HepG2 (cell line): ENCODE data around the gene FOSB. TPM values are rescaled to one million over a fixed set of nuclear protein-coding genes. Genes with fewer than 3 reads are reported as not detected.

Source experiments
- ATAC-seq: fragments of 200-7000 bp; cut with Tn5 transposase; 3 replicates; pipeline ENCODE4 v1.9.1; 2020; ENCODE audit warnings: mild to moderate bottlenecking, moderate library complexity
- BruUV-seq: library from RNA; stranded (reverse); fragments of 400-500 nt; replicated peaks from 2 replicates; lab custom pipeline; 2021; lab: Mats Ljungman, UMichigan
- CTCF ChIA-PET: fragments of 300-600 bp; formaldehyde crosslinking; extraction: SDS; loops from one replicate; lab custom pipeline; 2021; ENCODE audit warnings: low total read pairs, inconsistent platforms, low intra/inter-chr PET ratio; lab: Yijun Ruan, JAX
- POLR2A ChIA-PET: fragments of 350-600 bp; sonication (Branson Sonifier 250); formaldehyde crosslinking; loops from one replicate; lab custom pipeline; 2020; ENCODE audit warnings: antibody characterized with exemption, inconsistent platforms; lab: Yijun Ruan, JAX
- DNase-seq: peaks from one replicate; pipeline ENCODE4 v3.0.0-alpha.2; 2015; ENCODE audit warnings: low spot score
- FAIRE-seq: peaks from 3 replicates; lab custom pipeline; 2011; peaks lifted over from hg19 to GRCh38; lab: Jason Lieb, UNC
- H2AFZ ChIP-seq: one replicate; pipeline ENCODE4 v1.6.1; 2011; ENCODE audit warnings: low read length, inconsistent platforms
- H3K27ac ChIP-seq: fragments of 300-600 bp; 3 replicates; pipeline ENCODE4 v1.8.0; 2011; ENCODE audit warnings: mixed run types, mild to moderate bottlenecking, mixed read lengths, low read length, inconsistent platforms; ENCODE audit not compliant: insufficient read depth; ENCODE audit errors: extremely low read length
- H3K27me3 ChIP-seq, 2 experiments: fragments of 200-600 bp in 1 of 2; 2 replicates in 1 of 2; 3 replicates in 1 of 2; pipeline versions ENCODE4 v1.6.0 to v1.8.0; 2011; ENCODE audit warnings: low read length in 2 of 2, mild to moderate bottlenecking in 2 of 2, moderate library complexity in 2 of 2, inconsistent platforms in 1 of 2; ENCODE audit not compliant: insufficient read depth in 2 of 2, control insufficient read depth in 1 of 2
- H3K36me3 ChIP-seq, 2 experiments: fragments of 200-600 bp in 1 of 2; replicated peaks in 1 of 2; 2 replicates in 1 of 2; 3 replicates in 1 of 2; pipeline versions ENCODE4 v1.5.1 to v1.8.0; 2011; ENCODE audit warnings: low read length in 2 of 2, inconsistent platforms in 1 of 2; ENCODE audit not compliant: insufficient read depth in 2 of 2, control insufficient read depth in 1 of 2
- H3K4me1 ChIP-seq: 2 replicates; pipeline ENCODE4 v1.5.1; 2012; ENCODE audit warnings: low read length, inconsistent platforms; ENCODE audit not compliant: insufficient read depth
- H3K4me2 ChIP-seq: 2 replicates; pipeline ENCODE4 v1.6.0; 2011; ENCODE audit warnings: low read depth, low read length, inconsistent platforms
- H3K4me3 ChIP-seq, 3 experiments: fragments of 200-600 bp in 1 of 3; sonication (generic), shearing (Covaris generic) in 1 of 3; replicated peaks in 1 of 3; 2 replicates each; pipeline ENCODE4 v1.5.1; 2011 to 2016; ENCODE audit warnings: low read length in 3 of 3, inconsistent platforms in 2 of 3, low read depth in 2 of 3, mild to moderate bottlenecking in 2 of 3, control low read depth in 1 of 3, mixed read lengths in 1 of 3; ENCODE audit not compliant: insufficient read depth in 1 of 3
- H3K79me2 ChIP-seq: one replicate; pipeline ENCODE4 v1.6.1; 2011; ENCODE audit warnings: low read length, inconsistent platforms; ENCODE audit not compliant: insufficient read depth
- H3K9ac ChIP-seq: 2 replicates; pipeline ENCODE4 v1.6.0; 2011; ENCODE audit warnings: mild to moderate bottlenecking, low read depth, low read length, inconsistent platforms; ENCODE audit not compliant: insufficient read depth
- H3K9me3 ChIP-seq: 2 replicates; pipeline ENCODE4 v1.5.1; 2012; ENCODE audit warnings: mild to moderate bottlenecking, low read length
- H4K20me1 ChIP-seq: 2 replicates; pipeline ENCODE4 v1.6.0; 2011; ENCODE audit warnings: inconsistent platforms, mild to moderate bottlenecking, low read length, moderate library complexity; ENCODE audit not compliant: insufficient read depth
- EZH2 ChIP-seq: conservative IDR thresholded peaks from 2 replicates; pipeline ENCODE4 v1.6.1; 2012; ENCODE audit warnings: mild to moderate bottlenecking, low read depth, low read length, moderate library complexity
- MED1 ChIP-seq: sonication (generic); formaldehyde crosslinking; IDR thresholded peaks from 2 replicates; pipeline ENCODE4 v1.4.0; 2020; ENCODE audit warnings: missing genetic modification reagents
- ZNF331 ChIP-seq: sonication (generic); formaldehyde crosslinking; IDR thresholded peaks from 2 replicates; pipeline ENCODE4 v1.4.0; 2020; ENCODE audit warnings: missing genetic modification reagents
- ZNF460 ChIP-seq: sonication (generic); formaldehyde crosslinking; IDR thresholded peaks from 2 replicates; pipeline ENCODE4 v1.5.1; 2020; ENCODE audit warnings: missing genetic modification reagents, mild to moderate bottlenecking, borderline replicate concordance
- ZSCAN20 ChIP-seq: sonication (generic); formaldehyde crosslinking; IDR thresholded peaks from 2 replicates; pipeline ENCODE4 v1.4.0; 2020; ENCODE audit warnings: missing genetic modification reagents, mild to moderate bottlenecking, borderline replicate concordance
- WGBS: methylation state at CpG from one replicate; pipeline ENCODE4 v1.1.6; 2017; ENCODE audit warnings: low lambda C conversion rate; 5-methylcytosine and 5-hydroxymethylcytosine counted together
- in situ Hi-C: cut with HindIII; loops from 2 replicates; pipeline ENCODE4 v1.10.0; 2017; ENCODE audit warnings: low pct_unique_long_range_greater_than_20kb; ENCODE audit not compliant: extremely low pct_ligation_motif_present
- intact Hi-C: fragments of 100-400 bp; cut with micrococcal nuclease; formaldehyde crosslinking; loops from one replicate; pipeline ENCODE4 v1.10.0; 2022; ENCODE audit not compliant: unreplicated experiment
- polyA plus RNA-seq, 8 experiments: library from polyadenylated mRNA; depleted of rRNA in 3 of 8; stranded (reverse) in 7 of 8; unstranded in 1 of 8; fragments of >200 nt; fragmentation: Illumina TruSeq in 4 of 8; extraction: Trizol in 4 of 8; gene quantifications; 2 replicates each; pipeline versions ENCODE4 v1.2.1 to v1.2.3, GENCODE V29; 2011 to 2016; ENCODE audit warnings: low read depth in 4 of 8, missing spikeins in 1 of 8, mixed read lengths in 1 of 8; ENCODE audit not compliant: insufficient read depth in 1 of 8
- total RNA-seq, 5 experiments: library from RNA; depleted of rRNA; stranded (reverse); fragments of >200 nt; fragmentation: Illumina TruSeq; extraction: Trizol; gene quantifications; 2 replicates each; pipeline ENCODE4 v1.2.3, GENCODE V29; 2016; ENCODE audit warnings: low read depth in 1 of 5
- TF ChIP-seq, protein P1 (sequence below): sonication (generic); formaldehyde crosslinking; IDR thresholded peaks from 2 replicates; pipeline ENCODE4 v1.4.0; 2020; ENCODE audit warnings: missing genetic modification reagents
- TF ChIP-seq, protein P2 (sequence below): sonication (generic); formaldehyde crosslinking; conservative IDR thresholded peaks from 2 replicates; pipeline ENCODE4 v1.8.0; 2022; ENCODE audit warnings: mild to moderate bottlenecking, moderate library complexity, missing genetic modification reagents
- TF ChIP-seq, protein P3 (sequence below): sonication (generic); formaldehyde crosslinking; IDR thresholded peaks from 2 replicates; pipeline ENCODE4 v1.4.0; 2020; ENCODE audit warnings: mild to moderate bottlenecking, missing genetic modification reagents

FOSB gene
- total and polyA plus RNA-seq, 2 of the 13 experiments (the other 11 are each of a cell fraction or from before 2014, with no cell fraction given), result 2.8 to 6.0 TPM

DNA sequence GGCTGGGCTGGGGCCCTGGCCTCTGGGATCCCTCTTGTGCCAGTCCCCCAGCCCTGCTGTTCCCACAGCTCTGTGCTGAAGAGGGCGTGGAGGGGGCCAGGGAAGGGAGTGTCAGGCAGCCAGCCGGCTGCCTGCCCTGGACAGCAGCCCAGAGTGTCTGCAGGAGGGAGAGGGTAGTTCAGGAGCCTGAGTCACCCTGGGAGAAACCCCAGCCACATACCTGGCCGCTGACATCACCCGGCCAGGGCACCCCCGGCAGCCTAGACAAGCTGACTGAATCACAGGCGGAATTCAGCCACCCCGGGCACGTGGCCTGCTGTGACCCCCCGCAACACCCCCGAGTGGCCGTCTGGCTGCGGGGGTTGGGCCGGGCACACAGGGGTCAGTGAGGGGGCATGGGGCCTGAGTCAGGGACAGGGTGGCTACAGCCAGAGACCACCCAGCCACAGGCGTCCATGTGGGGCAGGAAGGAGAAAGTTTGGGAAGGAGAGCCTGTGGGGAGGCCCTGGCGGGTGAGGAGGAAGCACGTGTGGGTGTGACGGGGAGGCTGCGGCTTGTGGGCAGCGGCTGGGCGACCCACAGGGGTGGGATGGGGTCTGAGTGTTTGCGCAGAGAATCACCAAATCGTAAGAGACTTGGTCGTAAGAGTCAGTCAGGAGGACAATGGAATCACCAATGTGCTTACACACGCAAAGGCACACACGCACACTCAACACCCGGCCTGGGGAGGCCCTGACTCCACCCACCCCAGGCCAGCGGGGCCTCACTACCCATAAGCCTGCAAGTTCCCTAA, 11.9 kb upstream of the FOSB start:
- intact Hi-C loops (no loop called here), in situ Hi-C loops (no loop called here)
- Histone ChIP-seq H3K79me2 (no peaks in the 10 kb centered on the region), H3K4me2 (peak overlapping the region; percentile 83), H3K4me3 (peak overlapping the region in 2 of 3 experiments; percentile 45 to 71; a peak in 4 of 6 replicates), H3K27me3 (peaks cover 0 to 16% of the 10 kb centered on the region in 2 experiments; a peak in 4 of 5 replicates), H4K20me1 (no peaks in the 10 kb centered on the region), H3K9ac (peak overlapping the region; percentile 73), H3K4me1 (peaks cover 77% of the 10 kb centered on the region), H3K27ac (peak overlapping the region; percentile 42), H3K9me3 (no peaks in the 10 kb centered on the region), H2AFZ (no peak overlapping the region), H3K36me3 (no peaks in the 10 kb centered on the region)
- ChIA-PET POLR2A (interaction anchor here (0.7 to 2.0 kb wide), 6 partner anchors 10 to 23 kb away, joined by 3 to 22 read pairs (median 6); partner anchors contain the start of gene FOSB), CTCF (interaction anchor here (1.9 kb wide), 1 partner anchor 16 kb away, joined by 5 read pairs; no protein-coding TSS in a partner anchor)
- FAIRE-seq (peak; percentile 76), ATAC-seq (peak; percentile 89), DNase-seq (peak; percentile 89)
- WGBS, result 9% methylated on average over 16 of the region's 27 CpGs
- BruUV-seq, result no TSS peak
- no peak for TF ChIP-seq EZH2
- TF ChIP-seq, protein P1, sequence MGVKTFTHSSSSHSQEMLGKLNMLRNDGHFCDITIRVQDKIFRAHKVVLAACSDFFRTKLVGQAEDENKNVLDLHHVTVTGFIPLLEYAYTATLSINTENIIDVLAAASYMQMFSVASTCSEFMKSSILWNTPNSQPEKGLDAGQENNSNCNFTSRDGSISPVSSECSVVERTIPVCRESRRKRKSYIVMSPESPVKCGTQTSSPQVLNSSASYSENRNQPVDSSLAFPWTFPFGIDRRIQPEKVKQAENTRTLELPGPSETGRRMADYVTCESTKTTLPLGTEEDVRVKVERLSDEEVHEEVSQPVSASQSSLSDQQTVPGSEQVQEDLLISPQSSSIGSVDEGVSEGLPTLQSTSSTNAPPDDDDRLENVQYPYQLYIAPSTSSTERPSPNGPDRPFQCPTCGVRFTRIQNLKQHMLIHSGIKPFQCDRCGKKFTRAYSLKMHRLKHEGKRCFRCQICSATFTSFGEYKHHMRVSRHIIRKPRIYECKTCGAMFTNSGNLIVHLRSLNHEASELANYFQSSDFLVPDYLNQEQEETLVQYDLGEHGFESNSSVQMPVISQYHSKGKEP (CRISPR knock-in tag), result no peak
- no peak for TF ChIP-seq ZNF331 (CRISPR knock-in tag)
- no peak for TF ChIP-seq ZSCAN20
- TF ChIP-seq ZNF460, result no peak
- TF ChIP-seq, protein P2, sequence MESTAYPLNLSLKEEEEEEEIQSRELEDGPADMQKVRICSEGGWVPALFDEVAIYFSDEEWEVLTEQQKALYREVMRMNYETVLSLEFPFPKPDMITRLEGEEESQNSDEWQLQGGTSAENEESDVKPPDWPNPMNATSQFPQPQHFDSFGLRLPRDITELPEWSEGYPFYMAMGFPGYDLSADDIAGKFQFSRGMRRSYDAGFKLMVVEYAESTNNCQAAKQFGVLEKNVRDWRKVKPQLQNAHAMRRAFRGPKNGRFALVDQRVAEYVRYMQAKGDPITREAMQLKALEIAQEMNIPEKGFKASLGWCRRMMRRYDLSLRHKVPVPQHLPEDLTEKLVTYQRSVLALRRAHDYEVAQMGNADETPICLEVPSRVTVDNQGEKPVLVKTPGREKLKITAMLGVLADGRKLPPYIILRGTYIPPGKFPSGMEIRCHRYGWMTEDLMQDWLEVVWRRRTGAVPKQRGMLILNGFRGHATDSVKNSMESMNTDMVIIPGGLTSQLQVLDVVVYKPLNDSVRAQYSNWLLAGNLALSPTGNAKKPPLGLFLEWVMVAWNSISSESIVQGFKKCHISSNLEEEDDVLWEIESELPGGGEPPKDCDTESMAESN (CRISPR knock-in tag), result peak; percentile 64
- peak; percentile 87 for TF ChIP-seq MED1 (CRISPR knock-in tag)
- TF ChIP-seq, protein P3, sequence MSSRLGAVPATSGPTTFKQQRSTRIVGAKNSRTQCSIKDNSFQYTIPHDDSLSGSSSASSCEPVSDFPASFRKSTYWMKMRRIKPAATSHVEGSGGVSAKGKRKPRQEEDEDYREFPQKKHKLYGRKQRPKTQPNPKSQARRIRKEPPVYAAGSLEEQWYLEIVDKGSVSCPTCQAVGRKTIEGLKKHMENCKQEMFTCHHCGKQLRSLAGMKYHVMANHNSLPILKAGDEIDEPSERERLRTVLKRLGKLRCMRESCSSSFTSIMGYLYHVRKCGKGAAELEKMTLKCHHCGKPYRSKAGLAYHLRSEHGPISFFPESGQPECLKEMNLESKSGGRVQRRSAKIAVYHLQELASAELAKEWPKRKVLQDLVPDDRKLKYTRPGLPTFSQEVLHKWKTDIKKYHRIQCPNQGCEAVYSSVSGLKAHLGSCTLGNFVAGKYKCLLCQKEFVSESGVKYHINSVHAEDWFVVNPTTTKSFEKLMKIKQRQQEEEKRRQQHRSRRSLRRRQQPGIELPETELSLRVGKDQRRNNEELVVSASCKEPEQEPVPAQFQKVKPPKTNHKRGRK (CRISPR knock-in tag), result no peak
